DOHH2 (cell line): ENCODE data around the gene CLRN3.

ENCODE experiments used
- EZH2phosphoT487 ChIP-seq: fragments of 200-600 bp; sonication (generic); IDR thresholded peaks from 2 replicates; pipeline ENCODE4 v1.6.1; 2017; ENCODE audit warnings: borderline replicate concordance, mild to moderate bottlenecking, antibody characterized with exemption, low read length, moderate library complexity, mixed read lengths
- TF ChIP-seq, protein P1 (sequence below): fragments of 200-600 bp; sonication (generic); IDR thresholded peaks from one replicate; pipeline ENCODE4 v1.5.1; 2014; ENCODE audit warnings: antibody characterized with exemption, mild to moderate bottlenecking, low read depth, low read length; ENCODE audit not compliant: poor library complexity, severe bottlenecking

DNA sequence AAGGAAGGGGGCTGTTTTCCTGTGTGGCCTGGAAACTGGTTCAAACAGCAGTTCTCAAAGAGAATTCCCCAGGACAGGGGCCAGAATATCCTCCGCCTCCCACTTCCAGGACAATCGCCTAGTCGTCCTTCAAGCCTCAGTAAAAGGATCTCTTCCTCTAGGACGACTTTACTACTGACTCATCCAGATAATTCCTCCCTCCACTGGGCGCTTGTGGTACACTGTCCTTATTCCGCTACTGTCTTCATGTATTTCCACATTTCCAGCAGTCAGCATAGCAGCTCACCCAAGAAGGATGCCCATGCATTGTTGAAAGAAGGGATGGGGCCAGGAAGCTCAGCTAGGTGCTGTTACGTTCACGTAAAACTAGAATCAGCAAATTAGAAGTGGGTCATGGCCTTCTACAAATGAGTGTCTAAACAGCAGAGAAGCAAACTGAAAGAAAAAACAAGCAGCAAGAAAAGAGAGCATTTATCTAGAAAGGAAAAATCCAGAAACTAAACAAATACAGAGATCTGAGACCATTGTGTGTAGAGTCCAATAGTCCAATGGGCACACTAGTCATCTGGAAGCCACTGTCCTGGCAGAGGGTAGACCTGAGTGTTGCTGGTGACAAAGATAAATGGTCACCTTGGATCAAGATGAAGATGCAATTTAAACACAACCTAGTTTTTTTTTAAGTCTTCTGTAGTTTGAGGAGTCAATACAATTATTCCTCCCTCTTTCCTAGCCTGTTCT, 26.3 kb downstream of the CLRN3 start:
- TF ChIP-seq, protein P1, sequence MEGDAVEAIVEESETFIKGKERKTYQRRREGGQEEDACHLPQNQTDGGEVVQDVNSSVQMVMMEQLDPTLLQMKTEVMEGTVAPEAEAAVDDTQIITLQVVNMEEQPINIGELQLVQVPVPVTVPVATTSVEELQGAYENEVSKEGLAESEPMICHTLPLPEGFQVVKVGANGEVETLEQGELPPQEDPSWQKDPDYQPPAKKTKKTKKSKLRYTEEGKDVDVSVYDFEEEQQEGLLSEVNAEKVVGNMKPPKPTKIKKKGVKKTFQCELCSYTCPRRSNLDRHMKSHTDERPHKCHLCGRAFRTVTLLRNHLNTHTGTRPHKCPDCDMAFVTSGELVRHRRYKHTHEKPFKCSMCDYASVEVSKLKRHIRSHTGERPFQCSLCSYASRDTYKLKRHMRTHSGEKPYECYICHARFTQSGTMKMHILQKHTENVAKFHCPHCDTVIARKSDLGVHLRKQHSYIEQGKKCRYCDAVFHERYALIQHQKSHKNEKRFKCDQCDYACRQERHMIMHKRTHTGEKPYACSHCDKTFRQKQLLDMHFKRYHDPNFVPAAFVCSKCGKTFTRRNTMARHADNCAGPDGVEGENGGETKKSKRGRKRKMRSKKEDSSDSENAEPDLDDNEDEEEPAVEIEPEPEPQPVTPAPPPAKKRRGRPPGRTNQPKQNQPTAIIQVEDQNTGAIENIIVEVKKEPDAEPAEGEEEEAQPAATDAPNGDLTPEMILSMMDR = no peak
- TF ChIP-seq EZH2phosphoT487 = no peak
